Calu3 (cell line): ENCODE results near the gene RPS3A. TPM values are rescaled to one million over a fixed set of nuclear protein-coding genes. Genes with fewer than 3 reads are reported as not detected.
"Not testable (repeated sequence)": the region's sequence is repeated elsewhere in the genome, so short reads cannot be mapped to it uniquely, and the experiment has no call there.

Experiments
- BruUV-seq: library from RNA; stranded (reverse); fragments of 400-500 nt; replicated peaks from 2 replicates; lab custom pipeline; 2021; lab: Mats Ljungman, UMichigan
- CTCF ChIA-PET: fragments of 300-600 bp; sonication (Branson Sonifier 250); formaldehyde crosslinking; loops from one replicate; lab custom pipeline; 2022; ENCODE audit warnings: antibody characterized with exemption; lab: Charles Lee
- DNase-seq: peaks from one replicate; pipeline ENCODE4 v3.0.0; 2022
- H3K27ac Mint-ChIP-seq: one replicate; pipeline ENCODE4 v1.8.0; 2022; ENCODE audit warnings: mixed read lengths; ENCODE audit not compliant: unreplicated experiment
- H3K27me3 Mint-ChIP-seq: one replicate; pipeline ENCODE4 v1.8.0; 2022; ENCODE audit warnings: mixed read lengths; ENCODE audit not compliant: unreplicated experiment
- H3K36me3 Mint-ChIP-seq: one replicate; pipeline ENCODE4 v1.8.0; 2022; ENCODE audit warnings: mild to moderate bottlenecking, moderate library complexity, mixed read lengths; ENCODE audit not compliant: insufficient read depth, unreplicated experiment
- H3K4me1 Mint-ChIP-seq: one replicate; pipeline ENCODE4 v1.8.0; 2022; ENCODE audit warnings: mild to moderate bottlenecking, low read depth, mixed read lengths; ENCODE audit not compliant: unreplicated experiment
- H3K4me3 Mint-ChIP-seq: one replicate; pipeline ENCODE4 v1.8.0; 2022; ENCODE audit warnings: mild to moderate bottlenecking, low read depth, moderate library complexity, mixed read lengths; ENCODE audit not compliant: unreplicated experiment
- H3K9me3 Mint-ChIP-seq: one replicate; pipeline ENCODE4 v1.8.0; 2022; ENCODE audit warnings: low read depth, mixed read lengths; ENCODE audit not compliant: unreplicated experiment
- intact Hi-C: fragments of 100-400 bp; cut with micrococcal nuclease; formaldehyde crosslinking; loops from one replicate; pipeline ENCODE4 v1.10.0; 2022; ENCODE audit not compliant: unreplicated experiment
- total RNA-seq: library from RNA; stranded (reverse); gene quantifications from 2 replicates; pipeline ENCODE4 v1.2.3, GENCODE V29; 2022
- TF ChIP-seq, protein P1 (sequence below): fragments of 200-600 bp; IDR thresholded peaks from one replicate; pipeline ENCODE4 v1.8.0; 2022; ENCODE audit warnings: antibody characterized with exemption; ENCODE audit not compliant: unreplicated experiment

Gene RPS3A
- total RNA-seq, 1 experiment from 2014 or later, result 862 TPM

DNA sequence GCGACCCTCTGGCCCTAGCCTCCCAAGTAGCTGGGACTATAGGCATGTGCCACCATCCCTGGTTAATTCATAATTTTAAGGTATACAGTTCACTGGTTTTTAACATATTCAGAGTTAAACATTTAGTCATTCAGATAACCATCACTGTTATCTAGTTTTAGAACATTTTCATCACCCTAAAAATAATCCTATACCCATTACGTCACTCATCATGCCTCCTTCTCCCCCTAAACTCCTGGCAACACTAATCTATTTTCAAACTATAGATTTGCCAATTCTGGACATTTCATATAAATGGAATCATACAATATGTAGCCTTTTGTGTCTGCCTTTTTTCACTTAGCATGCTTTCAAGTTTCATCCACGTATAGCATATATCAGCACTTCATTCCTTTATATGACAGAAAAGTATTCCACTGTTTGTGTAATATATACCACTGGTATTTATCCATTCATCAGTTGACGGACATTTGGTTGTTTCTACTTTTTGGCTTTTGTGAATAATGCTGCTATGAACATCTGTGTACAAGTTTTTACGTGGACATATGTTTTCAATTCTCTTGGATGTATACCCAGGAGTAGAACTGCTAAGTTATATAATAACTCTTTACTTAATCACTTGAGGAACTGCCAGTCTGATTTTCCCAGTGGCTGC lies 32.0 kb upstream of the RPS3A start:
- Mint-ChIP-seq H3K4me1 (no peaks in the 10 kb centered on the region), H3K27me3 (no peaks in the 10 kb centered on the region), H3K36me3 (no peaks in the 10 kb centered on the region), H3K4me3 (no peak overlapping the region), H3K27ac (no peak overlapping the region), H3K9me3 (no peaks in the 10 kb centered on the region)
- no TSS peak for BruUV-seq
- intact Hi-C loops, result no loop called here
- TF ChIP-seq, protein P1, sequence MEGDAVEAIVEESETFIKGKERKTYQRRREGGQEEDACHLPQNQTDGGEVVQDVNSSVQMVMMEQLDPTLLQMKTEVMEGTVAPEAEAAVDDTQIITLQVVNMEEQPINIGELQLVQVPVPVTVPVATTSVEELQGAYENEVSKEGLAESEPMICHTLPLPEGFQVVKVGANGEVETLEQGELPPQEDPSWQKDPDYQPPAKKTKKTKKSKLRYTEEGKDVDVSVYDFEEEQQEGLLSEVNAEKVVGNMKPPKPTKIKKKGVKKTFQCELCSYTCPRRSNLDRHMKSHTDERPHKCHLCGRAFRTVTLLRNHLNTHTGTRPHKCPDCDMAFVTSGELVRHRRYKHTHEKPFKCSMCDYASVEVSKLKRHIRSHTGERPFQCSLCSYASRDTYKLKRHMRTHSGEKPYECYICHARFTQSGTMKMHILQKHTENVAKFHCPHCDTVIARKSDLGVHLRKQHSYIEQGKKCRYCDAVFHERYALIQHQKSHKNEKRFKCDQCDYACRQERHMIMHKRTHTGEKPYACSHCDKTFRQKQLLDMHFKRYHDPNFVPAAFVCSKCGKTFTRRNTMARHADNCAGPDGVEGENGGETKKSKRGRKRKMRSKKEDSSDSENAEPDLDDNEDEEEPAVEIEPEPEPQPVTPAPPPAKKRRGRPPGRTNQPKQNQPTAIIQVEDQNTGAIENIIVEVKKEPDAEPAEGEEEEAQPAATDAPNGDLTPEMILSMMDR, result no peak
- CTCF ChIA-PET, result no interaction called here
- DNase-seq, result no peak

DNA sequence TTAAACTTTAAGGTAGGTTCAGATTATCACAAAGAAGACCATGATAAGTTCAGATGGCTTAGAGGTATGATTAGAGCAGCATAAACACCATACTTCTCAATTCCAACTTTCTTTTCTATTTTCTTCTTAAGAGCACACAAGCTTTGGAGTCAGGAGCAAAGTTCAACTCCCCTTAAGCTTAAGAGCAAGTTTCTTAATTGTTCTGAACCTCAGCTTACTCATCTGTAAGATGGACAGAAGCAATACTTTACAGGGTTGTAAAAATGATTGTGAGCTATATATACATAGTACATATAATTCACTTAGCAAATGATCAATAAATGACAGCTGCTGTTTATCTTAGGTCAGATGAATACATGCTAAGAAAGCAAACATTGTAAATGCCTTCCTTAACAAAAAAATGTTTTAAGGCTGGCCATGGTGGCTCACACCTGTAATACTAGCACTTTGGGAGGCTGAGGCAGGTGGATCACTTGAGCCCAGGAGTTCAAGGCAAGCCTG lies 25.0 kb upstream of the RPS3A start:
- H3K27ac Mint-ChIP-seq, result no peak overlapping the region
- H3K36me3 Mint-ChIP-seq, result no peaks in the 10 kb centered on the region
- H3K9me3 Mint-ChIP-seq, result no peaks in the 10 kb centered on the region
- H3K4me1 Mint-ChIP-seq, result no peaks in the 10 kb centered on the region
- DNase-seq, result no peak
- CTCF ChIA-PET, result interaction anchor here (0.6 kb wide), 1 partner anchor 14 kb away, joined by 3 read pairs; no protein-coding TSS in a partner anchor
- H3K4me3 Mint-ChIP-seq, result no peak overlapping the region
- intact Hi-C loops, result no loop called here
- TF ChIP-seq, protein P1, result no peak
- no TSS peak for BruUV-seq
- no peaks in the 10 kb centered on the region for H3K27me3 Mint-ChIP-seq

DNA sequence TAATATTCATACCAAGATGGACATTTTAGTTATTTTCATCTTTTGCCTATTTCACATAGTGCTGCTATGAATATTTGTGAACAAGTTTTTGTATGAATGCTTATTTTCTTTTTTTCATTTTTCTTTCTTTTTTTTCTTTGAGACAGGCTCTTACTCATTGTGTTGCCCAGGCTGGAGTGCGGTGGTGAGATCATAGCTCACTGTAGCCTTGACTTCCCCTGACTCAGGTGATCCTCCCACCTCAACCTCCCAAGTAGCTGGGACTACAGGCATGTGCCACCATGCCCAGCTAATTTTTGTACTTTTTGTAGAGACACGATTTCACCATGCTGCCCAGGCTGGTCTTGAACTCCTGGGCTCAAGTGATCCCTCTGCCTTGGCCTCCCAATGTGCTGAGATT lies 21.4 kb upstream of the RPS3A start:
- CTCF ChIA-PET, result interaction anchor here (0.6 kb wide), 1 partner anchor 27 kb away, joined by 3 read pairs; no protein-coding TSS in a partner anchor

DNA sequence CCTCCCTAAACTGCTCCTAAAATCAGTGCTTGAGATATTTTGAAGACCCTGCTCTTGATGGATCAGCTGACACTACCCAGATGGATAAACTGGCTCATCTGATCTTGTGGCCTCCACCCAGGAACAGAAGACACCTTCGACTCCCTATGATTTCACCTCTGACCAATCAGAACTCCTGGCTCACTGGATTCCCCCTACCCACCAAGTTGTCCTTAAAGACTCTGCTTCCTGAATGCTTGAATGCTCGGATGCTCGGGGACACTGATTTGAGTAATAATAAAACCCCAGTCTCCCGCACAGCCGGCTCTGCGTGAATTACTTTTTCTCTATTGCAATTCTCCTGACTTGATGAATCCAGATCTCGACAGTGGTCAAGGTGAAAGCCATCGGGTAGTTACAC lies 12.0 kb upstream of the RPS3A start:
- no peaks in the 10 kb centered on the region for H3K36me3 Mint-ChIP-seq
- no peaks in the 10 kb centered on the region for H3K9me3 Mint-ChIP-seq
- CTCF ChIA-PET, result no interaction called here
- TF ChIP-seq, protein P1, result no peak
- no peak overlapping the region for H3K27ac Mint-ChIP-seq
- DNase-seq, result no peak
- H3K4me1 Mint-ChIP-seq, result no peaks in the 10 kb centered on the region
- no TSS peak for BruUV-seq
- H3K27me3 Mint-ChIP-seq, result no peaks in the 10 kb centered on the region
- H3K4me3 Mint-ChIP-seq, result no peak overlapping the region
- intact Hi-C loops, result no loop called here

More for the DNA sequence above, 21.4 kb upstream of the RPS3A start:
- intact Hi-C loops, H3K4me1 Mint-ChIP-seq, H3K27me3 Mint-ChIP-seq, BruUV-seq, H3K27ac Mint-ChIP-seq, DNase-seq, H3K9me3 Mint-ChIP-seq, H3K36me3 Mint-ChIP-seq, H3K4me3 Mint-ChIP-seq: not testable (repeated sequence)

DNA sequence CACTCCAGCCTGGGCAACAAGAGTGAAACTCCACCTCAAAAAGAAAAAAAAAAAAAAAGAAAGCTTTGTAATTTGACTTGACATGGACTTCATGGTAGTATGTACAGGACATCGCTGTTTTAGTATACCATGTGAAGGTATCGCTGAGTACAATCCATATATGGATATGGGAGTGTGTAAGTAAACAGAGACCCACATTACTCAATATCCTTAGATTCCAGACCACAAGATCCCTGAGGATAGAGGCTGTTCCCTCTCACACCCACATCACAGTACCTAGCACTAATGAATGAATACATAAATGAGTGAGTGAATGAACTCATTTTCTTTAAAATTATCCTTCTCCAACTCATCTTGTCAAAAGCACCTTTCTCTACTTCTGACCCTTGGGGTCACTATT lies 8.4 kb upstream of the RPS3A start:
- DNase-seq, result no peak
- H3K27ac Mint-ChIP-seq, result no peak overlapping the region
- H3K36me3 Mint-ChIP-seq, result no peaks in the 10 kb centered on the region
- H3K4me1 Mint-ChIP-seq, result no peaks in the 10 kb centered on the region
- no peaks in the 10 kb centered on the region for H3K27me3 Mint-ChIP-seq
- no TSS peak for BruUV-seq
- H3K4me3 Mint-ChIP-seq, result no peak overlapping the region
- CTCF ChIA-PET, result no interaction called here
- TF ChIP-seq, protein P1, result no peak
- no peaks in the 10 kb centered on the region for H3K9me3 Mint-ChIP-seq
- intact Hi-C loops, result no loop called here
